Measurements from ENCODE around the gene TPMT. TPM values are rescaled to one million over a fixed set of nuclear protein-coding genes. Genes with fewer than 3 reads are reported as not detected.
"Not testable (repeated sequence)": the region's sequence is repeated elsewhere in the genome, so short reads cannot be mapped to it uniquely, and the experiment has no call there.

TPMT gene
- total RNA-seq, 1 donor from 2014 or later: 25.5 TPM

DNA sequence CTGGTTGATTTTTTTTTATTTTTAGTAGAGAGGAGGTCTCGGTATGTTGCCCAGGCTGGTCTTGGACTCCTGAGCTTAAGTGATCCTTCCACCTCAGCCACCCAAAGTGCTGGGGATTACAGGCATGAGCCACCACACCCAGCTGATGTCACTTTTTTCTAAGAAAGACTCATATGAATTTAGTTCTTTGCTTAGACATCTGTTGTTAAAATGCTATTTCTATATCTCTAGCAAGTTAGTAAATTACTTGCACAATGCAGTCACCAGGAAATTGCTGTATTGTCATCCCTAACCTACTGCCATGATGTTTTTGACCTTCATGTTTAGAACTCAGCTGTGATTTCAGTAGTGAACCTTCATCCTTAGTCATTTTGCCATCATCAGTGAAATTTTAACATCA lies 6.0 kb upstream of the TPMT start:
- DNase-seq (ENCODE audit: low spot score) (no peak), ATAC-seq (no peak)

DNA sequence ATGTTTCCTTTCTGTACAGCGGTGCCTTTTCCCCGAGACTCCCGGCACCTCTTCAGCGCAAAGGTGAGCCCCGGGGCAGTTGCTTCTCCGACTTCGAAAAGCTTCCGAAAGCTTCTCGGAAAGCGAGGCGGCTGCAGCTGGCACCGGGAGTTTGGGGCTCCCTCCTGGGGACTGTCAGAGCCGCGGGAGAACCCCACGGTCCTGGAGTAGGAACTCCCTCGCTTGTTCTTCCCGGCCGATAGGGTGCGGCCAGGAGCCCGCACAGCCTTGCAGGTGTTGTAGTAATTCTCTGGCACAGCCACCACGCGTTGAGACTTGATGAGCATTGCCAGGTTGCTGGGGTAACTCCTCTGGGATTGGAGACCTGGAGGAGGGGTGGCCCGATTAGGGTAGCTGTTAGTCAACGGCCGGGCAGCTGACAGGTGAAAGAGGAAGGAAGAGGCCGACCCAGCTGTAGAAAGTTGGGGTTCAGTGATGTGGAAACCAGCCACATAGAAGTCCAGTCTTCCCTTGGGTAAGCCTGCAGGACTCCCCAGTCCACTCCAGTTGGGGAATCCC lies 1.1 kb upstream of the TPMT start:
- peak; percentile 62 for ATAC-seq
- DNase-seq (ENCODE audit: low spot score): peak; percentile 89

DNA sequence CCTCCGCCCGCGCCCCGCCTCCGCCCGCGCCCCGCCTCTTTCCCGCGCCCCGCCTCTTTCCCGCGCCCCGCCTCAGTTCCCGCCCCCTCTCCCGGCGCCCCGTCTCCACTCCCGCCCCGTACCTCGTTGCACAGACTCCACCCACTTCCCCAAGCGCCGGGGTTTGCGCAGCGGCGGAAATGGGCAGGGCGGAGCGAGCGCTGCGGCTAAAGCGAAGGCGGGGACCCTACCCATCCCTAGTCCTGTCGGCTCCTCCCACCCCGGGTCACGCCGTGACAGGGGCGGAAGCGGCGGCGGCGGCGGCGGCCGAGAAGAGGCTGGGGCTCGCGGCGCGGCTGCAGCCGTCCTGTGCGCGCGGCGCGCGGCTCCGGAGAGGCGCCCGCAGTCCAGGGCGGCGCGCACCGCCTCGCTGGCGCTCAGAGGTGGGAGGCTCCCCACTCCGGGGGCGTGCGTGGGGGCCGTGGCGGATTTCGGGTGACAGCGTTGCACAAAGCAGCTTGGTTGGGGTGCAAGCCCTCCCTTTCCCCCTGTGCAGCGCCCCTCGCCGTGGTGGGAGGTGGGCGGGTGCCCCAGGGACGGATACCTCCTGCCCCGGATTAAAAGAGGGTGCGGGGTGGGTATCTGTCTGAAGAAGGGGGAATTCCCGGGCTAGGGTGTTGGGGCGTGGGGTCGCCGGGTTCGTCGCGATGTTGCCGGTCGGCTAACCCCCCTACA lies 430 bp upstream of the TPMT start, which contains the start of gene KDM1B:
Gene KDM1B (plus strand): TSS at position 273 of the 714 bp plus-strand sequence. CDS start 4,474 bp downstream, outside the sequence.
- peak; percentile 99 for DNase-seq (ENCODE audit: low spot score)
- peak; percentile 85 for ATAC-seq

- DNase-seq (ENCODE audit: low spot score) (no peak), ATAC-seq (peak; percentile 1)
These were observed 1.6 kb downstream of the TPMT start for GRCh38 chr6:18153311-18153703.

DNA sequence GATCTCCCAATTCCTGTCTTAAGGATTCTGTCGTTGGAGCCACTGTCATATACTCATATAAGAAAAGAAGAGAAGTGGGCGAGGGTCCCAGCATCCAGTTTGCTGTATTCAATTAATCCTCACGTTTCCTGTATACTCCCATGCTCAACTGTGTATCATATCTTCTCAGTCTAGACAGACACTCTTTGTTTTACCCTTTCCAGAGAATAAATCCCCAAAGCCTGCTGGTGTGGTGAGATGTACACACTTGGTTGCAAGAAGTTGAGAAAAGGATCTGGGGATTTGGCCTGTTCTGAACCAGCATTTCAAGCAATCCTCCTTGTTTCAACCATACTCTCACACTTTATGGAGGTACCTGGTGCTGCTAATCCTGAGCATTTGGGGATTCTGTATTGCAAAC lies 3.1 kb downstream of the TPMT start:
- ATAC-seq: no peak
- DNase-seq (ENCODE audit: low spot score): no peak

GRCh38 chr6:18151391-18151790 lies 3.5 kb downstream of the TPMT start:
- ATAC-seq; DNase-seq (ENCODE audit: low spot score): not testable (repeated sequence)

- DNase-seq (ENCODE audit: low spot score) (no peak), ATAC-seq (no peak)
These were observed 6.4 kb downstream of the TPMT start for GRCh38 chr6:18148304-18149025.

- DNase-seq (ENCODE audit: low spot score) (no peak), ATAC-seq (peak; percentile 6)
These were observed 7.3 kb downstream of the TPMT start for GRCh38 chr6:18147616-18148015.

DNA sequence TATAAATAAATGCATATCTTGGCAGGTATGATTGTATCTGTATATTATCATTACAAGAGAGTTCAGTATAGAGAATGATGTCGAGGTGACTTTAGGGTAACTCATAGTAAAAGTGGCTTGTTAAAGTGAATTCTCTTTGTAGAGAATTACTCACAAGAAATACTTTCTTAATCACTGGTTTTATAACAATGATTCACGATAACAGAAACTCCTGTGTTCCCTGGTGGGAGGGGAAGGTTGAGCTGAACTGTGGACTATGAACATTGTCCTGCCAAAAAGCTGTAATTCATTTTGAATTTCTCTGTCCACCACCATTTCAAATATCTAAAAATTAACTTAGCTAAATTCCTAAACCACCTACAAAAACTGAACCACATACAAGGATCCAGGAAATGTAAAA lies 7.7 kb downstream of the TPMT start:
- ATAC-seq: peak; percentile 86
- no peak for DNase-seq (ENCODE audit: low spot score)

DNA sequence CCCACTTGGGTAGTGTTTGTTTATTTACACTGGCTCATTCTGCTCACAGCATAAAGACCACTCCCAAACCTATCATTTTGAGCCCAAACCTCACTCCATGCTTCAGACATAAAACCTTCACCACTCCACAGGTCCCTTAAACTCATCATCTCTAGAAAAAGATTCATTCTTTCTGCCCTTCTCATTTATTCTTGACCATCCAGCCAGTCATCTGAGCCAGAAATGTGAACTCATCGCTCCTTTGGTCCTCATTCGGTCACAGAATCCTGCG lies 12.4 kb downstream of the TPMT start:
- DNase-seq (ENCODE audit: low spot score) (no peak), ATAC-seq (no peak)

- ATAC-seq: no peak
- no peak for DNase-seq (ENCODE audit: low spot score)
These were observed 12.9 kb downstream of the TPMT start for GRCh38 chr6:18141805-18142590.

- ATAC-seq (no peak), DNase-seq (ENCODE audit: low spot score) (no peak)
These were observed 14.8 kb downstream of the TPMT start for GRCh38 chr6:18139935-18140621.

- no peak for ATAC-seq
- no peak for DNase-seq (ENCODE audit: low spot score)
These were observed 16.0 kb downstream of the TPMT start for GRCh38 chr6:18138906-18139305.

DNA sequence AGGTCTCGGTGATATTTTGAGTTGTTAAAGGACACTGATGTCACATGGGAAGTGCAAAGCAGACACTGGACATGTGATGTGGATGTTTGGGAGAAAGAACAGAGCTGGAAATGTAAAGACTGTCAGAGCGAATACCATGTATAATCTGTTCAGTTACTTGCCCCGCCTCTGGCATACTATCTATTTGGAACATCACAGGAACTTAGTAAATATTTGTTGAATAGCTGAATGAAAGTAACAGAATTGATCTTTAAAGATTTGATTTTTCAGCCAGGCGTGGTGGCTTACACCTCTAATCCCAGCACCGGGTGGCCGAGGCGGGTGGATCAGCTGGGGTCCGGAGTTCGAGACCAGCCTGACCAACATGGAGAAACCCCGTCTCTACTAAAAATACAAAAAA lies 18.6 kb downstream of the TPMT start:
- peak; percentile 47 for ATAC-seq
- DNase-seq (ENCODE audit: low spot score): no peak

DNA sequence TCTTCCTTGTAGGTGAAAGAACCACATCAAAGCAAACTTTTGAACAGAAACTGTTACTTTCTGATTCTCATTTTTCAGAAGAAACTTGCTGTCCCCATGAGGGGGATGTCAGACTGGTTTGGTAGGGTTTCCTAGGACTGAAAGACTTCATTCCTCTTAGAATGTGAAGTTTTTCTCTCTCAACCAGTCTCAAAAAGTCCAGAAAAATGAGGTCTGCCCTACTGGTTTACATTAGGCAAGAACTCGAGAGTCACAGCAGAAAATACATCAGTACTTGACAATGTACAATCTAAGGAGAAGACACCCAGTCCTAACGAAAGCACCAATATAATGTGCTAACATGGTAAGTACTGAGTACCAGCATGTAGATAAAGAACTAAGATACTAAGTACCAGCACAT lies 19.7 kb downstream of the TPMT start:
- no peak for ATAC-seq
- no peak for DNase-seq (ENCODE audit: low spot score)

- no peak for ATAC-seq
- no peak for DNase-seq (ENCODE audit: low spot score)
These were observed 22.5 kb downstream of the TPMT start for GRCh38 chr6:18132346-18132745.

DNA sequence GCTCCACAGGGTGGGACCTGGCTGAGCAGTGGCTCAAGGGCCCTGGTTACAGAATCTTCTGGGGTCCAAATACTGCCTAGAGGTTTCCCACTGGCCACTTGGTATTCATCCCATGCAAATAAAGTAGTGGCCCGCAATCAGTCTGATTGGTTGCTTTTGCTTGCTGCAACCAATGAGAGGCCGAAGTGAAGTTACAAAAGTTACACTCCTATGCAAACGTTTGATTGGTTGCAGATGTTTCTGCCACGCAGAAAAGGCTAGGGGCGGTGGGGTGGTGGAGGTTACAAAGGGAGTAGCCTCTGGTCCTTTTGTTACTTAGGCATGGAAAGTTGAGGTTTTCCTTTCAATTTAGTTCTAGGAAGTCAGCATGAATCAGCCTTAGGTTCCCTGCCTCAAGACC lies 28.8 kb downstream of the TPMT start:
- ATAC-seq (no peak), DNase-seq (ENCODE audit: low spot score) (no peak)

DNA sequence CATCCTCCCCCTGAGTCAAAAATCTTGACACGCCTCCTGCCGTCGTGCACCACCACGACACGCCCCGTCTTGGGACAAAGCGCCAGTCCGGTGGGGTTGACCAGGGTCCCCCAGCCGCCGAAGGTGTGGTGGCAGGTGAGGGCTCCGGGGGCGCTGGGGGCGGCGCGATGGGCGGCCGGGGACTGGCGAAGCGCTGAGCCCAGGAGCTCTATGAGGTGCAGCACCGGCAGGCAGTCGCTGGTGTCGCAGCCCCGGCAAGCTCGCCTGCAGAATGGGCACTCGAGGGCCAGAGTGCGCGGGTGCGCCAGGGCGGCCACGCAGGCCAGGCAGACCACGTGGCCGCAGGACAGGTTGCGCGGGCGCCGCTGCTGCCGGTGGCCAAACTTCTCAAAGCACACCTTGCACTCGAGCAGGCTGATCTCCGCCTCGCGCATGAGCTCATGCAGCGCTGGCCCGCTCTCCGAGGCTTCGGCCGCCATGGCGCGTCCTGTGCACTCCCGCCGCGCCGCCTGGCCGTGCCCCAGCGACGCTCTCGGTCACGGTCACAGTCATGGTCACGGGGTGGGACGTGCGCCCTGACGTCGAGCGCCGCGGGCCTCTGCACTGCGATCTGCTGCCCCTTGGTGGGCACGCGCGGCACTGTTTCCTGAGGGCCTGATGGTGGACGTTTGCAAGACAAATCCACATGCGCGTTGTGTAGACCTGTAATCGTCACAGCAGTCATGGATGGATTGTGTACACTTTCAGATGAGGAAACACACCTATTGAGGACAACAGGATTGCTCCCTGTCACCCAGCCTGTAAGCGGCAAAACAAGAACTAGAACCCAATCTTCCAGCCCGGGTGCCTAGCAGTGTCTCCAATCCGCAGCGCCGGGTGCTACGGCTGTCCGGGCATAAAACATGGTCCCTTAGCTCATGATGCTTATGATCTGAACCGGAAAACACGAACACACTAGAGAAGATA lies 32.5 kb downstream of the TPMT start, which contains the start of gene NHLRC1:
Gene NHLRC1 (minus strand): TSS at position 550 of the 966 bp plus-strand sequence. CDS start 71 bp downstream, at position 479.
- DNase-seq (ENCODE audit: low spot score) (peak; percentile 91), ATAC-seq (peak; percentile 98)

GRCh38 chr6:18121580-18122127 lies 33.2 kb downstream of the TPMT start:
- DNase-seq (ENCODE audit: low spot score): peak; percentile 47
- ATAC-seq: no peak

All from left lobe of liver (tissue), 2 donors.